ENCODE measurements around the gene LRRC25.

The LRRC25 gene

GRCh38 chr19:18439025-18439909 lies 41.8 kb upstream of the LRRC25 start:
- Mint-ChIP-seq H3K9me3 (peaks cover 2% of the 10 kb centered on the region), H3K27ac (peak overlapping the region; percentile 44), H3K36me3 (ENCODE audit: low read depth) (peaks cover 35% of the 10 kb centered on the region), H3K4me3 (no peak overlapping the region), H3K27me3 (no peaks in the 10 kb centered on the region), H3K4me1 (ENCODE audit: low read depth) (peaks cover 33% of the 10 kb centered on the region)
- no peak for DNase-seq

- DNase-seq: no peak
- H3K4me3 Mint-ChIP-seq: no peak overlapping the region
- peaks cover 36% of the 10 kb centered on the region for H3K4me1 Mint-ChIP-seq (ENCODE audit: low read depth)
- no peaks in the 10 kb centered on the region for H3K27me3 Mint-ChIP-seq
- H3K36me3 Mint-ChIP-seq (ENCODE audit: low read depth): peaks cover 30% of the 10 kb centered on the region
- no peak overlapping the region for H3K27ac Mint-ChIP-seq
- peaks cover 2% of the 10 kb centered on the region for H3K9me3 Mint-ChIP-seq
Observed at GRCh38 chr19:18438331-18439024, 41.1 kb upstream of the LRRC25 start.

GRCh38 chr19:18437491-18438330 lies 40.3 kb upstream of the LRRC25 start, which contains the start of gene ISYNA1:
Gene ISYNA1 (minus strand): TSS chr19:18438133. CDS start chr19:18437979, 154 bp downstream.
- Mint-ChIP-seq H3K36me3 (ENCODE audit: low read depth) (peaks cover 25% of the 10 kb centered on the region), H3K9me3 (peaks cover 2% of the 10 kb centered on the region), H3K4me3 (peak within 1 kb of the TSS; percentile 66), H3K4me1 (ENCODE audit: low read depth) (peaks cover 33% of the 10 kb centered on the region), H3K27me3 (no peaks in the 10 kb centered on the region), H3K27ac (peak within 1 kb of the TSS; percentile 67)
- DNase-seq: peak; percentile 72

GRCh38 chr19:18436671-18437490 lies 39.5 kb upstream of the LRRC25 start:
- H3K36me3 Mint-ChIP-seq (ENCODE audit: low read depth): peaks cover 26% of the 10 kb centered on the region
- peaks cover 33% of the 10 kb centered on the region for H3K4me1 Mint-ChIP-seq (ENCODE audit: low read depth)
- no peaks in the 10 kb centered on the region for H3K27me3 Mint-ChIP-seq
- H3K4me3 Mint-ChIP-seq: peak overlapping the region; percentile 66
- peak overlapping the region; percentile 71 for H3K27ac Mint-ChIP-seq
- peak; percentile 84 for DNase-seq
- H3K9me3 Mint-ChIP-seq: no peaks in the 10 kb centered on the region

GRCh38 chr19:18435842-18436670 lies 38.6 kb upstream of the LRRC25 start:
- Mint-ChIP-seq H3K36me3 (ENCODE audit: low read depth) (peaks cover 26% of the 10 kb centered on the region), H3K4me3 (peak overlapping the region; percentile 66), H3K27ac (peak overlapping the region; percentile 71), H3K9me3 (no peaks in the 10 kb centered on the region), H3K27me3 (no peaks in the 10 kb centered on the region), H3K4me1 (ENCODE audit: low read depth) (peaks cover 30% of the 10 kb centered on the region)
- DNase-seq: no peak

- no peak for DNase-seq
- no peak overlapping the region for H3K27ac Mint-ChIP-seq
- peaks cover 30% of the 10 kb centered on the region for H3K4me1 Mint-ChIP-seq (ENCODE audit: low read depth)
- H3K36me3 Mint-ChIP-seq (ENCODE audit: low read depth): peaks cover 28% of the 10 kb centered on the region
- H3K9me3 Mint-ChIP-seq: no peaks in the 10 kb centered on the region
- no peaks in the 10 kb centered on the region for H3K27me3 Mint-ChIP-seq
- H3K4me3 Mint-ChIP-seq: no peak overlapping the region
Observed at GRCh38 chr19:18435178-18435841, 37.9 kb upstream of the LRRC25 start.

- Mint-ChIP-seq H3K9me3 (no peaks in the 10 kb centered on the region), H3K27me3 (no peaks in the 10 kb centered on the region), H3K36me3 (ENCODE audit: low read depth) (peaks cover 32% of the 10 kb centered on the region), H3K4me1 (ENCODE audit: low read depth) (peaks cover 33% of the 10 kb centered on the region), H3K27ac (peak overlapping the region; percentile 44), H3K4me3 (no peak overlapping the region)
- no peak for DNase-seq
Observed at GRCh38 chr19:18434411-18435175, 37.2 kb upstream of the LRRC25 start.

GRCh38 chr19:18433735-18434398 lies 36.4 kb upstream of the LRRC25 start:
- peaks cover 35% of the 10 kb centered on the region for H3K4me1 Mint-ChIP-seq (ENCODE audit: low read depth)
- peak overlapping the region; percentile 36 for H3K4me3 Mint-ChIP-seq
- H3K27me3 Mint-ChIP-seq: no peaks in the 10 kb centered on the region
- DNase-seq: no peak
- peak overlapping the region; percentile 44 for H3K27ac Mint-ChIP-seq
- H3K9me3 Mint-ChIP-seq: no peaks in the 10 kb centered on the region
- H3K36me3 Mint-ChIP-seq (ENCODE audit: low read depth): peaks cover 32% of the 10 kb centered on the region

GRCh38 chr19:18433015-18433691 lies 35.7 kb upstream of the LRRC25 start:
- DNase-seq: peak; percentile 61
- no peaks in the 10 kb centered on the region for H3K9me3 Mint-ChIP-seq
- H3K4me1 Mint-ChIP-seq (ENCODE audit: low read depth): peaks cover 39% of the 10 kb centered on the region
- peak overlapping the region; percentile 49 for H3K4me3 Mint-ChIP-seq
- peaks cover 34% of the 10 kb centered on the region for H3K36me3 Mint-ChIP-seq (ENCODE audit: low read depth)
- peak overlapping the region; percentile 63 for H3K27ac Mint-ChIP-seq
- H3K27me3 Mint-ChIP-seq: no peaks in the 10 kb centered on the region

GRCh38 chr19:18432275-18433014 lies 35.0 kb upstream of the LRRC25 start:
- Mint-ChIP-seq H3K27ac (peak overlapping the region; percentile 63), H3K4me1 (ENCODE audit: low read depth) (peaks cover 36% of the 10 kb centered on the region), H3K9me3 (no peaks in the 10 kb centered on the region), H3K36me3 (ENCODE audit: low read depth) (peaks cover 38% of the 10 kb centered on the region), H3K27me3 (no peaks in the 10 kb centered on the region), H3K4me3 (peak overlapping the region; percentile 49)
- no peak for DNase-seq

Measured in activated T-cell treated with anti-CD3 and anti-CD28 coated beads, Interleukin-2, amount 50 U/mL, for 24 hours (primary cell).